OCI-LY1 (cell line): ENCODE results near the gene CARS2.
A peak's percentile ranks its signal among the peaks of the same experiment; 100 is the strongest.

Source experiments
- H2AFZ ChIP-seq: fragments of 200-600 bp; sonication (generic), shearing (Covaris generic); 2 replicates; pipeline ENCODE4 v1.6.0; 2014; ENCODE audit warnings: antibody characterized with exemption, mild to moderate bottlenecking, low read length
- H3F3A ChIP-seq: fragments of 200-600 bp; sonication (generic), shearing (Covaris generic); 2 replicates; pipeline ENCODE4 v1.6.0; 2014; ENCODE audit warnings: mild to moderate bottlenecking, antibody characterized with exemption, low read length, moderate library complexity; ENCODE audit not compliant: insufficient read depth
- H3K27ac ChIP-seq: fragments of 200-600 bp; sonication (generic); 2 replicates; pipeline ENCODE4 v1.5.1; 2014; ENCODE audit warnings: low read length, mixed run types, mild to moderate bottlenecking, low read depth; ENCODE audit not compliant: poor library complexity, severe bottlenecking
- H3K27me3 ChIP-seq: fragments of 200-600 bp; sonication (generic); 2 replicates; pipeline ENCODE4 v1.6.0; 2014; ENCODE audit warnings: antibody characterized with exemption, mild to moderate bottlenecking, low read length, moderate library complexity; ENCODE audit not compliant: insufficient read depth
- H3K36me3 ChIP-seq: fragments of 200-600 bp; sonication (generic); 2 replicates; pipeline ENCODE4 v1.6.1; 2014; ENCODE audit warnings: mild to moderate bottlenecking, antibody characterized with exemption, low read length, moderate library complexity, mixed read lengths; ENCODE audit not compliant: insufficient read depth
- H3K4me1 ChIP-seq: fragments of 200-600 bp; sonication (generic); 2 replicates; pipeline ENCODE4 v1.5.1; 2014; ENCODE audit warnings: mild to moderate bottlenecking, low read length, moderate library complexity; ENCODE audit not compliant: insufficient read depth, severe bottlenecking
- H3K4me2 ChIP-seq: fragments of 200-600 bp; sonication (generic), shearing (Covaris generic); 2 replicates; pipeline ENCODE4 v1.6.1; 2014; ENCODE audit warnings: low read length
- H3K4me3 ChIP-seq: fragments of 200-600 bp; sonication (generic); 2 replicates; pipeline ENCODE4 v1.5.1; 2014; ENCODE audit warnings: low read length, low read depth, mild to moderate bottlenecking, mixed read lengths; ENCODE audit not compliant: poor library complexity, severe bottlenecking
- H3K79me2 ChIP-seq: fragments of 200-600 bp; shearing (Covaris generic); 2 replicates; pipeline ENCODE4 v1.6.1; 2016; ENCODE audit warnings: mixed run types, low read length, mixed read lengths; ENCODE audit not compliant: insufficient read depth
- H3K9ac ChIP-seq: fragments of 200-600 bp; sonication (generic), shearing (Covaris generic); 2 replicates; pipeline ENCODE4 v1.6.1; 2014; ENCODE audit warnings: mild to moderate bottlenecking, low read length, mixed read lengths
- H3K9me2 ChIP-seq: fragments of 200-600 bp; sonication (generic), shearing (Covaris generic); 2 replicates; pipeline ENCODE4 v1.6.1; 2014; ENCODE audit warnings: low read depth, mild to moderate bottlenecking, low read length, mixed read lengths
- H3K9me3 ChIP-seq: fragments of 200-600 bp; shearing (Covaris generic); 2 replicates; pipeline ENCODE4 v1.6.1; 2014; ENCODE audit warnings: low read length, mixed read lengths
- H4K20me1 ChIP-seq: fragments of 200-600 bp; sonication (generic), shearing (Covaris generic); 2 replicates; pipeline ENCODE4 v1.6.0; 2016; ENCODE audit warnings: mild to moderate bottlenecking, low read length; ENCODE audit not compliant: insufficient read depth
- EZH2 ChIP-seq: fragments of 200-600 bp; sonication (generic), shearing (Covaris generic); IDR thresholded peaks from 2 replicates; pipeline ENCODE4 v1.8.0; 2017; ENCODE audit warnings: borderline replicate concordance, mixed run types, mild to moderate bottlenecking, antibody characterized with exemption, low read length, moderate library complexity, mixed read lengths
- TF ChIP-seq, protein P1 (sequence below): fragments of 200-600 bp; sonication (generic), shearing (Covaris generic); IDR thresholded peaks from 2 replicates; pipeline ENCODE4 v1.5.1; 2017; ENCODE audit warnings: mild to moderate bottlenecking, antibody characterized with exemption, low read length, moderate library complexity, mixed read lengths

CARS2 gene

DNA sequence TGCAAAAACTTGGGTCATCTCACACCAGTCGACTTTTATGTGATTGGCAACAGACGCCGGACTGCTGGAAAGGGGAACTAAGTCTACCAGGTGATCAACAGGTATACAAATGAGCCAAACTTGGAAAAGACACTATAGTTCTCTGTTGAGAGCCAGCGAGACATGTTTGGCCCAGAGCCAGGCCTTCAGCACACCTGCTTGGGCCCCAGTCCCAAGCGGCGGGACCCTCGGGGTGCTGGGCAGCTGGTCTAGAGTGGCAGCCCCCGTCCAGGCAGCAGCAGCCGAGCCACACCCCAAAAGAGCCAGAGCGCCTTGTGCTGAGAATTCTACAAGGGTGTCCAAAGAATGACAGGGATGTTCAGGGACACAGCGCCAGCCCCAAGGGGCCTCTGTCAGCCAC is 62.6 kb downstream of the CARS2 start:
- Histone ChIP-seq H4K20me1 (no peaks in the 10 kb centered on the region), H3K4me2 (peak overlapping the region; percentile 25; the same call in 1 of the 2 replicates), H2AFZ (no peak overlapping the region), H3K9me3 (no peaks in the 10 kb centered on the region), H3K27me3 (no peaks in the 10 kb centered on the region), H3K4me1 (peaks cover 74% of the 10 kb centered on the region), H3K4me3 (no peak overlapping the region), H3K9me2 (no peaks in the 10 kb centered on the region), H3K79me2 (no peaks in the 10 kb centered on the region), H3K36me3 (peaks cover 58% of the 10 kb centered on the region), H3K9ac (no peak overlapping the region; the same call in 1 of the 2 replicates), H3K27ac (peak overlapping the region; percentile 93), H3F3A (0 out of 2 replicates have a peak, but pooled peaks cover 2% of the 10 kb centered on the region)
- TF ChIP-seq, protein P1, sequence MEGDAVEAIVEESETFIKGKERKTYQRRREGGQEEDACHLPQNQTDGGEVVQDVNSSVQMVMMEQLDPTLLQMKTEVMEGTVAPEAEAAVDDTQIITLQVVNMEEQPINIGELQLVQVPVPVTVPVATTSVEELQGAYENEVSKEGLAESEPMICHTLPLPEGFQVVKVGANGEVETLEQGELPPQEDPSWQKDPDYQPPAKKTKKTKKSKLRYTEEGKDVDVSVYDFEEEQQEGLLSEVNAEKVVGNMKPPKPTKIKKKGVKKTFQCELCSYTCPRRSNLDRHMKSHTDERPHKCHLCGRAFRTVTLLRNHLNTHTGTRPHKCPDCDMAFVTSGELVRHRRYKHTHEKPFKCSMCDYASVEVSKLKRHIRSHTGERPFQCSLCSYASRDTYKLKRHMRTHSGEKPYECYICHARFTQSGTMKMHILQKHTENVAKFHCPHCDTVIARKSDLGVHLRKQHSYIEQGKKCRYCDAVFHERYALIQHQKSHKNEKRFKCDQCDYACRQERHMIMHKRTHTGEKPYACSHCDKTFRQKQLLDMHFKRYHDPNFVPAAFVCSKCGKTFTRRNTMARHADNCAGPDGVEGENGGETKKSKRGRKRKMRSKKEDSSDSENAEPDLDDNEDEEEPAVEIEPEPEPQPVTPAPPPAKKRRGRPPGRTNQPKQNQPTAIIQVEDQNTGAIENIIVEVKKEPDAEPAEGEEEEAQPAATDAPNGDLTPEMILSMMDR: no peak
- no peak for TF ChIP-seq EZH2

GRCh38 chr13:110642291-110642981 is 63.5 kb downstream of the CARS2 start:
- H3F3A ChIP-seq: 0 out of 2 replicates have a peak, but pooled peaks cover 2% of the 10 kb centered on the region
- H3K79me2 ChIP-seq: no peaks in the 10 kb centered on the region
- no peaks in the 10 kb centered on the region for H3K27me3 ChIP-seq
- peak overlapping the region; percentile 27; the same call in 1 of the 2 replicates for H3K9ac ChIP-seq
- no peak for TF ChIP-seq EZH2
- TF ChIP-seq, protein P1: no peak
- H4K20me1 ChIP-seq: no peaks in the 10 kb centered on the region
- H3K9me2 ChIP-seq: no peaks in the 10 kb centered on the region
- no peaks in the 10 kb centered on the region for H3K9me3 ChIP-seq
- H3K36me3 ChIP-seq: peaks cover 66% of the 10 kb centered on the region
- H3K4me1 ChIP-seq: peaks cover 71% of the 10 kb centered on the region
- H2AFZ ChIP-seq: no peak overlapping the region
- H3K4me2 ChIP-seq: peak overlapping the region; percentile 25; the same call in 1 of the 2 replicates
- no peak overlapping the region for H3K4me3 ChIP-seq
- peak overlapping the region; percentile 93 for H3K27ac ChIP-seq

- no peaks in the 10 kb centered on the region for H3K9me3 ChIP-seq
- peaks cover 79% of the 10 kb centered on the region for H3K4me1 ChIP-seq
- H3K79me2 ChIP-seq: no peaks in the 10 kb centered on the region
- no peak overlapping the region for H2AFZ ChIP-seq
- peak overlapping the region; percentile 93 for H3K27ac ChIP-seq
- peaks cover 76% of the 10 kb centered on the region for H3K36me3 ChIP-seq
- TF ChIP-seq, protein P1: no peak
- TF ChIP-seq EZH2: no peak
- no peak overlapping the region; the same call in 1 of the 2 replicates for H3K9ac ChIP-seq
- H3K4me3 ChIP-seq: no peak overlapping the region
- no peak overlapping the region; the same call in 1 of the 2 replicates for H3K4me2 ChIP-seq
- no peaks in the 10 kb centered on the region for H3K9me2 ChIP-seq
- 0 out of 2 replicates have a peak, but pooled peaks cover 2% of the 10 kb centered on the region for H3F3A ChIP-seq
- no peaks in the 10 kb centered on the region for H3K27me3 ChIP-seq
- no peaks in the 10 kb centered on the region for H4K20me1 ChIP-seq
Observed at GRCh38 chr13:110641055-110642015, 64.6 kb downstream of the CARS2 start.
